Heart left ventricle (tissue), 16 donors: ENCODE measurements around the gene SORCS2. TPM values are rescaled to one million over a fixed set of nuclear protein-coding genes. Genes with fewer than 3 reads are reported as not detected.
A peak's percentile ranks its signal among the peaks of the same experiment; 100 is the strongest.

Source experiments
- ATAC-seq, 4 donors: fragments of 200-7000 bp; cut with Tn5 transposase; one replicate each; pipeline ENCODE4 v1.9.1; 2020 to 2022; ENCODE audit warnings: moderate library complexity in 4 of 4, mild to moderate bottlenecking in 3 of 4, moderate number of reproducible peaks in 1 of 4
- DNase-seq, 5 donors: peaks; one replicate each; pipeline ENCODE4 v3.0.0-alpha.2; 2020
- H3K27ac ChIP-seq, 12 donors: fragments of 200-600 bp; sonication (generic) in 4 of 12; one replicate each; pipeline versions ENCODE4 v1.5.0 to v1.8.0; 2016 to 2022; ENCODE audit warnings: mild to moderate bottlenecking in 2 of 12
- H3K27me3 ChIP-seq, 9 donors: fragments of 200-600 bp; sonication (generic) in 2 of 9; one replicate each; pipeline versions ENCODE4 v1.5.1 to v1.8.0; 2016 to 2022; ENCODE audit warnings: mild to moderate bottlenecking in 3 of 9
- H3K36me3 ChIP-seq, 9 donors: fragments of 200-600 bp; sonication (generic) in 2 of 9; one replicate each; pipeline versions ENCODE4 v1.5.0 to v1.8.0; 2018 to 2022; ENCODE audit warnings: mild to moderate bottlenecking in 2 of 9
- H3K4me1 ChIP-seq, 12 donors: fragments of 200-600 bp; sonication (generic) in 4 of 12; one replicate each; pipeline versions ENCODE4 v1.5.0 to v1.8.0; 2016 to 2022; ENCODE audit warnings: mild to moderate bottlenecking in 3 of 12
- H3K4me3 ChIP-seq, 12 donors: fragments of 200-600 bp; sonication (generic) in 4 of 12; one replicate each; pipeline versions ENCODE4 v1.5.0 to v1.8.0; 2017 to 2022; ENCODE audit warnings: mild to moderate bottlenecking in 9 of 12, moderate library complexity in 4 of 12
- H3K9me3 ChIP-seq, 12 donors: fragments of 200-600 bp; sonication (generic) in 4 of 12; one replicate each; pipeline versions ENCODE4 v1.5.0 to v1.8.0; 2016 to 2022; ENCODE audit warnings: mild to moderate bottlenecking in 1 of 12
- CTCF ChIP-seq, 12 donors: fragments of 200-600 bp; sonication (generic) in 4 of 12; IDR thresholded peaks; one replicate each; pipeline versions ENCODE4 v1.5.0 to v1.8.0; 2018 to 2022; ENCODE audit warnings: antibody characterized with exemption in 12 of 12, mild to moderate bottlenecking in 5 of 12
- POLR2A ChIP-seq, 2 donors: fragments of 450-650 bp; IDR thresholded peaks; one replicate each; pipeline ENCODE4 v1.6.1; 2017; ENCODE audit warnings: antibody characterized with exemption in 2 of 2, mild to moderate bottlenecking in 2 of 2, moderate library complexity in 2 of 2
- WGBS, 4 donors: extraction: QIAGEN DNeasy Blood & Tissue Kit in 2 of 4; methylation state at CpG; one replicate each; pipeline versions ENCODE4 v1.1.5 to v1.1.7; 2013 to 2018; 5-methylcytosine and 5-hydroxymethylcytosine counted together
- intact Hi-C, 10 donors: fragments of 100-400 bp; cut with DNase I; formaldehyde crosslinking; loops; one replicate each; pipeline versions ENCODE4 v1.11.1 to v1.14.2; 2022
- polyA plus RNA-seq, 2 donors: library from polyadenylated mRNA; stranded (reverse); fragments of 200-250 nt; gene quantifications; one replicate each; pipeline ENCODE4 v1.2.3, GENCODE V29; 2013
- total RNA-seq, 9 donors: library from RNA; depleted of rRNA in 2 of 9; stranded (reverse); fragments of >200 nt in 2 of 9; fragmentation: NEBNext Ultra II Directional in 3 of 9; extraction: Animal tissue kit (Norgen Biotek cat#: 25700) in 3 of 9; gene quantifications; one replicate each; pipeline versions ENCODE4 v1.1.0 to v1.2.4, GENCODE V29; 2016 to 2023
- donor health status: ischemic (EF 13 %, LVEDD 7.1; RV severe dilation, severe dysfunction).
- donor health status: healthy with polysubstance abuse.
- donor health status: DM: no; HTN: yes; CAD: no.
- donor health status: DM: no; HTN: no; CAD: no.
- donor health status: ischemic (EF 25% LVEDD 6.9; RV normal size, moderate dysfunction).
- donor health status: ischemic (EF 25% LVEDD 5.7; RV mildly dilated, moderate dysfunction).
- donor health status: healthy.
- donor health status: DM: yes; HTN: yes; CAD: no.
- donor health status: ischemic (EF 35%, LVEDD 5.7; RV mildly dilated, moderate dysfunction).
- donor health status: nonischemic (EF 11% LVEDD 7.7; RV severe dilation, severe dysfunction).
- donor health status: DM: yes; HTN: yes; CAD: no.
- donor health status: PGD.
- donor health status: ischemic (EF 29% LVEDD 5.4; RV normal size, mild dysfunction).
- donor health status: nonischemic (EF 23%, LVEDD 6.1; RV moderate dilation, normal function).

The SORCS2 gene
- total and polyA plus RNA-seq, 11 donors = 0.28 to 5.5 (median 2.4) TPM

- TF ChIP-seq POLR2A (IDR thresholded peaks at IDR 0.05) = no peak
- TF ChIP-seq CTCF (IDR thresholded peaks at IDR 0.05) = no peak
- intact Hi-C loops = no loop called here
- WGBS, 4 donors = 70 to 78% (median 73%) methylated on average over 7 of the region's 7 CpGs
- peaks cover 10 to 46% (median 21%) of the 10 kb centered on the region in 9 donors for H3K27me3 ChIP-seq
- no peak overlapping the region for H3K27ac ChIP-seq
- no peaks in the 10 kb centered on the region for H3K9me3 ChIP-seq
- no peaks in the 10 kb centered on the region for H3K36me3 ChIP-seq
- H3K4me1 ChIP-seq = peaks cover 0 to 9% (median 3%) of the 10 kb centered on the region in 12 donors
- no peak overlapping the region for H3K4me3 ChIP-seq
- DNase-seq (no peak), ATAC-seq (no peak)
Observed at GRCh38 chr4:7187691-7188090, 4.6 kb upstream of the SORCS2 start.

GRCh38 chr4:7189066-7189465 lies 3.3 kb upstream of the SORCS2 start:
- H3K36me3 ChIP-seq = no peaks in the 10 kb centered on the region
- DNase-seq = peak in 1 of 5 donors; percentile 14
- no peak overlapping the region for H3K4me3 ChIP-seq
- H3K27ac ChIP-seq = no peak overlapping the region
- H3K9me3 ChIP-seq = no peaks in the 10 kb centered on the region
- ATAC-seq = no peak
- intact Hi-C loops = no loop called here
- TF ChIP-seq POLR2A (IDR thresholded peaks at IDR 0.05) = no peak
- TF ChIP-seq CTCF (IDR thresholded peaks at IDR 0.05) = no peak
- H3K27me3 ChIP-seq = peaks cover 10 to 58% (median 32%) of the 10 kb centered on the region in 9 donors
- 61 to 78% (median 67%) methylated on average over 12 of the region's 12 CpGs for WGBS, 4 donors
- peaks cover 0 to 21% (median 12%) of the 10 kb centered on the region in 12 donors for H3K4me1 ChIP-seq

- H3K9me3 ChIP-seq = no peaks in the 10 kb centered on the region
- no peaks in the 10 kb centered on the region for H3K36me3 ChIP-seq
- 43 to 62% (median 48%) methylated on average over 8 to 11 of the region's 11 CpGs for WGBS, 4 donors
- peaks cover 10 to 64% (median 38%) of the 10 kb centered on the region in 9 donors for H3K27me3 ChIP-seq
- intact Hi-C loops = loop anchor here in 8 of 10 donors (2.0 to 10.0 kb wide), 11 partner anchors 87 to 795 kb away; no protein-coding TSS in a partner anchor
- ATAC-seq (no peak), DNase-seq (peak in 2 of 5 donors; percentile 7 to 9)
- peaks cover 0 to 21% (median 12%) of the 10 kb centered on the region in 12 donors for H3K4me1 ChIP-seq
- no peak overlapping the region for H3K27ac ChIP-seq
- TF ChIP-seq CTCF (IDR thresholded peaks at IDR 0.05) (no peak), POLR2A (IDR thresholded peaks at IDR 0.05) (no peak)
- no peak overlapping the region for H3K4me3 ChIP-seq
Observed at GRCh38 chr4:7189475-7190277, 2.7 kb upstream of the SORCS2 start.

DNA sequence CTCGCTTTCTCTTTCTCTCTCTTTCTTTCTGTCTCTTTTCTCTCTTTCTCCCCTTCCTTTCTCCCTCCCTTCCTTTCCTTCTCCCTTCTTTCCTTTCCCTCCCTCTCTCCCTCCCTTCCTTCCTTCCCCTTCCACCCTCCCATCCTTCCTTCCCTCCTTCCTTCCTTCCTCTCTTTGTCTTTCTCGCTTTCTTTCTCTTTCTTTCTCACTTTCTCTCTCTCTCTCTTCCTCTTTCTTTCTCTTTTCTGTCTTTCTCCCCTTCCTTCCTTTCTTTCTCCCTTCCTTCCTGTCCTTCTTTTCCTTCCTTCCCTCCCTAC lies 2.1 kb upstream of the SORCS2 start:
- TF ChIP-seq CTCF (IDR thresholded peaks at IDR 0.05) (no peak), POLR2A (IDR thresholded peaks at IDR 0.05) (no peak)
- Histone ChIP-seq H3K36me3 (no peaks in the 10 kb centered on the region), H3K9me3 (no peaks in the 10 kb centered on the region), H3K4me3 (no peak overlapping the region), H3K27me3 (peaks cover 10 to 65% (median 39%) of the 10 kb centered on the region in 9 donors), H3K4me1 (peaks cover 0 to 21% (median 12%) of the 10 kb centered on the region in 12 donors), H3K27ac (no peak overlapping the region)
- intact Hi-C loops = loop anchor here in 8 of 10 donors (2.0 to 10.0 kb wide), 11 partner anchors 88 to 795 kb away; no protein-coding TSS in a partner anchor
- WGBS, 4 donors = 72 to 84% (median 80%) methylated on average over 2 of the region's 2 CpGs
- DNase-seq (no peak), ATAC-seq (no peak)
